Hepatocyte (in vitro differentiated cells): ENCODE results near the gene BBS9.

Source experiments
- CTCF ChIP-seq: fragments of 200-600 bp; sonication (generic); IDR thresholded peaks from 2 replicates; pipeline ENCODE4 v1.5.1; 2016; ENCODE audit warnings: antibody characterized with exemption, mild to moderate bottlenecking; ENCODE audit not compliant: poor library complexity
- EZH2 ChIP-seq: fragments of 200-600 bp; sonication (generic); IDR thresholded peaks from 2 replicates; pipeline ENCODE4 v1.6.1; 2016; ENCODE audit warnings: antibody characterized with exemption, mild to moderate bottlenecking, borderline replicate concordance

GRCh38 chr7:33212144-33212543 is 82.8 kb downstream of the BBS9 start:
- TF ChIP-seq CTCF (no peak), EZH2 (no peak)
